Stimulated activated CD8-positive, alpha-beta memory T cell treated with anti-CD3 and anti-CD28 coated beads, Interleukin-15, amount 100 ng/mL, for 1 hour (primary cell): ENCODE results near the gene RNF115.

Source experiments
- DNase-seq: peaks from one replicate; pipeline ENCODE4 v3.0.0-alpha.2; 2020; ENCODE audit warnings: low read depth

RNF115 gene

DNA sequence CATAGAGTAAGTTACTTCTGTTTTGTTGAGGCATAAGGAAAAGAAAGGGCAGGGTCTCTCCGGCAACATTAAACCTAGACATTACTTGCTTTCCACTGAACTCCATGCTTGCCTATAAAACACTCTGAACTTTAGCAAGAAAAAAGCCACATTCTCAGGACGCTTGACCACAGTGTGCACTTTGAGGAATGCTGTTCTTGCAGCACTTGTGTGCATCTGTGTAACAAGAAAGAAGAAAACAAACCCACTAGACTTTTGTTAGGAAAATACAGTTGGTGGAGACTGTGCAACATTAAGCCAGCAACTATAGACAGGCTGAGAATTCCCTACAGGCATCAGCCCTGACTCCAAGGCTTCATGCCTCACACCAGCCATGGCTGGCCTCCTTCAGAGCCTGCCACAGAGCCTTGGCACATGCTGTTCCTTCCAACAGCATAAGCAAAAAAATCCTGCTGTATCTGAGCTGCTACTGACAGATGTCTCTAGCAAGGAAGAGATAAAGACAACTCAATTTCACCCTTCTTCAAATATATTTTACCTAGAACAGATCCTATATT is 122.5 kb downstream of the RNF115 start:
- no peak for DNase-seq

DNA sequence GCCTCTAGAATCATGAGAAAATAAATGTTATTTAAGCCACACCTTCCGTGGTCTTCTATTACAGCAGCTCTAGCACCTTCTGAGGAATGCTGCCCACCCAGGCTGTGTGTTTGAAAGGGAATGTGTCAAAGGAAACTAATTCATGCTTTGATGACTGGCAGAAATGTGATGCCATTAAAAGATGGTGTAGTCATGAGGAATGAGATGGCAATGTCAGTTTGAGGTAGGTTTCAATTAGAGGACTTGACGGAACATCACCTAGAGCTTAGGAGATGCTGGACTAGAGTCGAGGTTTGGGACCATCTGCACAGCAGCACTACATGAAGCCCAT is 127.3 kb downstream of the RNF115 start:
- DNase-seq, result no peak

DNA sequence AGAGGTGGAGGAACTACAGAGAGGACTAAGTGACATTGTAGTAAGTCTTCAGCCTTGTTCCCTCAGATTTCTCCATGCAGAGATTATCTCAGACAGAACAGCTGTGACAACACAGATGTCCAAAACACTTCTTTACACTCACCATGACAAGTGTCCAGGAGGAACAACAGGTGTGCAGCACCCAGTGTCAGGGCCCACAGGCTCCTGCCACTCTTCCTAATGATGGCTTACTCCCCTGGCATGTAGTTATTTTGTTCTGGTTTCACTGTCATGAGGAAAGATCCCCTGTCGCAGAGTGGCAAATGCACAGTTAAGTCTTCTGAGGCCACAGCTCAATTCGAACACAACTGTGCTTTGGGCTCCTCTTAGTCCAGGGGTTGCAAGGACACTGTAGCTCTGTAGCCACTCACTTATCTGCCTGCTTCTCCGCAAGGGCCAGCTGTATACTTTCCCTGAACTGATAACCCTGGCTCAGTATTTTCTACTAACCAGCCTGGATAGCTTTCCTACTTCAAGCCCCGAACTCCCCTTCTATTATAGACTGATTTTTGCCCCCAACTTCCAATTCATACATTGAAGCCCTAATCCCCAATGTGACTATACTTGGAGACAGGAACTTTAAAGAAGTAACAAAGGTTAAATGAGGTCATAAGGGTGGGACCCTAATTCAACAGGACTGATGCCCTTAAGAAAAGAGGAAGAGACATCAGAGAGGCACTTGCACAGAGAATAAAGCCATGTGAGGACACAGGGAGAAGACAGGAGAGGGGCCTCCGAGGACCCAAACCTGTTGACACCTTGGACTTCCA is 127.9 kb downstream of the RNF115 start:
- no peak for DNase-seq

GRCh38 chr1:145692785-145693443 is 131.0 kb downstream of the RNF115 start:
- no peak for DNase-seq

DNA sequence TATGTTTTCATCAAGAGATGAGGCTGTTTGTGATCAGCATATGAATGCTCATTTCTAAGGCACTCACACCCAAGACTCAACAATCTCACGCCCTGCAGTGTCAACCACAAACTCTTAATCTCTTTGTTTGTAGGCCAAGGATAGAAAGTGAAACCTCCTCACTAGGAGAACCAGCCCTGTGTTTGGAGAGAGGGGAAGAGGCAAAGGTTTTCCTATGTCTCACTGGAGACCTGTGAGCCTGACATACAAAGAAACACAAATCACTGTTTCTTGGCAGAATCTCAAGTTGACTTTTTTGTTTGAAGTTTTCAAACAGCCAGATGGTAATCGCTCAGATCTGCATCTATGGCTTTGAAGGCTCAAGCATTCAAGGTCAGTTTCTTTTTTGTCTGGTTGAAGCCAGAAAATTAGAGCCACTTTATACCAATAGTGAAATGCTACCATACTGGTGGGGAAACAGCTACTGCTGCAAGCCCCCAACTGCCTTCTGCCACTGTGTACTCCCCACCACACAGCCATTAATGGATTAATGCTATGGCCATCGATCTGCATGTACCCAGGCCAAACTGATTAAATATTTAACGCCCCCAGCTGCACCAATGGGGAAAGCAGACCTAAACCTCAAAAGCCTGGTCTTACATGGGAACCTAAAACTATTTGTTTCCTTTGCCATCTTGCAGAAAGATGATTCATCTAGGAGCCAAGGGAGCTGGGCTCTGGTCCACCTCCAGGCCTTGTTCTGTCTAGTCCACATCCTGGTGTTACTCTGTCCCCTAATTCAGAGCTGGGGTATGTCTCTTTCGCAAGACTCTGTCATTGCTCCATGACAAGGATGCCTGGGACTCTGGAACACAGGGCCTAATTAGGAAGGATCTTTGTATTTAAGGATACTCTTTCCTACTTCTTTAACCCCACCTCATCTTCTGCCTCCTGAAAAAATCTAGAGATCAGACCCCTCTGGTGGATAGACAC is 133.0 kb downstream of the RNF115 start:
- no peak for DNase-seq

DNA sequence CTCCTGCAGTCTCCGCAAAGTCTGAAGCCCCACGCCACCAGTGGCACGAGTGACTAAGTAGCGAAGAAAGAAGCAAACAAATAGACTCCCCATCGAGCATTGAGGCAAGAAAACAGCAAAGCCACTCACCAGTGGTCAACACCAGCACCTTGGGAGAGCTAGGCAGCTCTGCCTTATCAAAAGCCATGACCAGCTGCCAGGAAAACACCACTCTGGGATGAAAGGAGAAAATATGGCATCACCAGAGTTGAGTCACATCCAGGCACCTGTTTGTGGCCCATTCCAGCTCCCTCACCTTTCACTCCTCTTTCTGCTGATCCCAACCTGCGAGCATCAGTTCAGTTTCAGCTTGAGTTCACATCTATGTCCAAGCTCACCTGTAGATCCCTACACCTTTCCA is 134.0 kb downstream of the RNF115 start:
- DNase-seq, result no peak

DNA sequence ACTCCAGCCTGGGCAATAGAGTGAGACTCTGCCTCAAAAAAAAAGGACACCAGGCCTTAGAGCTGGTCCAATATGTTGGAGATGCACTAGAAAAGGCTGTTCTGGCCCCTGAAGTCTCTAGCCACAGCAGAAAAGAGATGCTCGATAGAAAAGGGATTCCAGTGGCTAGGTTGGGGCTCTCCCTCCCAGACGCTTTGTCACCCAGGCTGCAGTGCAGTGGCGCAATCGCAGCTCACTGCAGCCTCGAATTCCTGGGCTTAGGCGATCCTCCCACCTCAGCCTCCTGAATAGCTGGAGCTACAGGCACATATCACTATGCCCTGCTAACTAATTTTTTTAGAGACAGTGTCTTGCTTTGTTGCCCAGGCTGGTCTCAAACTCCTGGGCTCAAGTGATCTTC is 135.0 kb downstream of the RNF115 start:
- DNase-seq, result no peak
